ENCODE results near the gene TMEM259. TPM values are rescaled to one million over a fixed set of nuclear protein-coding genes. Genes with fewer than 3 reads are reported as not detected.

Gene TMEM259
- total RNA-seq, 1 experiment from 2014 or later = 155 TPM

DNA sequence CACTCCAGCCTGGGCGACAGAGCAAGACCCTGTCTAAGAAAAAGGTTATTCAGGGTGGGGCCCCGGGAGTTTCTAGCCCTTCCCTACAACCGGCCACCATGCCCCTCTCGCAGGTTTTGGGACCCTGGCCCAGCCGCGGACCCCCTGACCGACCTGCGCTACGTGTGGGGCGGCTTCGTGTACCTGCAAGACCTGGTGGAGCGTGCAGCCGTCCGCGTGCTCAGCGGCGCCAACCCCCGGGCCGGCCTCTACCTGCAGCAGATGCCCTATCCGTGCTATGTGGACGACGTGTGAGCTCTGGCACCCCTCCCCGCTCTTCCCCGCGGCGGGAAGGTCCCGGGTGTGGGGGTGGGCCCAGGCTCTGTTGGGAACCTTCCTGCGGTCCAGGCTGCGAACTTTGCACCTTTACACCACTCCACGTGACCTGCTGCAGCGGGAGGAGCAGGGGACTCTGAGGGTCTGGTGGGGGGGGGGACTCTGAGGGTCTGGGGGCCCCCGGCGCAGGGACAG, 25.2 kb upstream of the TMEM259 start:
- peaks cover 3% of the 10 kb centered on the region; the same call in 1 of the 2 replicates for H3K4me1 ChIP-seq (replicated peaks; ENCODE audit: insufficient read depth)
- intact Hi-C loops (cut with micrococcal nuclease; ENCODE audit: unreplicated experiment) = no loop called here
- H4K20me1 ChIP-seq (ENCODE audit: insufficient read depth) = no peaks in the 10 kb centered on the region
- H3K36me3 ChIP-seq (ENCODE audit: low read depth) = no peaks in the 10 kb centered on the region
- no peak for DNase-seq
- no peak for TF ChIP-seq EZH2 (IDR thresholded peaks at IDR 0.05; ENCODE audit: low read depth)
- no peak for TF ChIP-seq CTCF (conservative IDR thresholded peaks at IDR 0.05)
- H3K9me2 ChIP-seq (ENCODE audit: insufficient read depth) = no peaks in the 10 kb centered on the region
- no peak overlapping the region for H3K4me2 ChIP-seq
- CTCF ChIA-PET = interaction anchor here (0.5 kb wide), 1 partner anchor 89 kb away, joined by 5 read pairs; no protein-coding TSS in a partner anchor
- H3K27me3 ChIP-seq (ENCODE audit: insufficient read depth, low read depth) = no peaks in the 10 kb centered on the region
- POLR2A ChIA-PET (ENCODE audit: unreplicated experiment) = no interaction called here
- peaks cover 16% of the 10 kb centered on the region for H3F3A ChIP-seq (ENCODE audit: insufficient read depth, low read depth)
- H3K27ac ChIP-seq = no peak overlapping the region
- no peaks in the 10 kb centered on the region for H3K79me2 ChIP-seq (ENCODE audit: low read depth)
- H2AFZ ChIP-seq = no peak overlapping the region
- BruUV-seq (replicated peaks) = no TSS peak
- no peaks in the 10 kb centered on the region for H3K9me3 ChIP-seq (ENCODE audit: insufficient read depth, low read depth)
- H3K4me3 ChIP-seq = no peak overlapping the region

GRCh38 chr19:1045247-1045603, 24.3 kb upstream of the TMEM259 start:
- no peaks in the 10 kb centered on the region for H3K27me3 ChIP-seq (ENCODE audit: insufficient read depth, low read depth)
- peak; percentile 33 to 87 for DNase-seq
- H3K4me3 ChIP-seq = no peak overlapping the region
- no peaks in the 10 kb centered on the region for H4K20me1 ChIP-seq (ENCODE audit: insufficient read depth)
- peaks cover 10% of the 10 kb centered on the region; the same call in 1 of the 2 replicates for H3K4me1 ChIP-seq (replicated peaks; ENCODE audit: insufficient read depth)
- no TSS peak for BruUV-seq (replicated peaks)
- H3K9me3 ChIP-seq (ENCODE audit: insufficient read depth, low read depth) = no peaks in the 10 kb centered on the region
- no peaks in the 10 kb centered on the region for H3K9me2 ChIP-seq (ENCODE audit: insufficient read depth)
- no peak for TF ChIP-seq EZH2 (IDR thresholded peaks at IDR 0.05; ENCODE audit: low read depth)
- no peak for TF ChIP-seq CTCF (conservative IDR thresholded peaks at IDR 0.05)
- POLR2A ChIA-PET (ENCODE audit: unreplicated experiment) = no interaction called here
- H3K27ac ChIP-seq = no peak overlapping the region
- H2AFZ ChIP-seq = no peak overlapping the region
- no peak overlapping the region for H3K4me2 ChIP-seq
- H3K36me3 ChIP-seq (ENCODE audit: low read depth) = no peaks in the 10 kb centered on the region
- CTCF ChIA-PET = no interaction called here
- intact Hi-C loops (cut with micrococcal nuclease; ENCODE audit: unreplicated experiment) = no loop called here
- peaks cover 19% of the 10 kb centered on the region for H3F3A ChIP-seq (ENCODE audit: insufficient read depth, low read depth)
- H3K79me2 ChIP-seq (ENCODE audit: low read depth) = no peaks in the 10 kb centered on the region

- intact Hi-C loops (cut with micrococcal nuclease; ENCODE audit: unreplicated experiment) = no loop called here
- no peak for TF ChIP-seq CTCF (conservative IDR thresholded peaks at IDR 0.05)
- no peak for TF ChIP-seq EZH2 (IDR thresholded peaks at IDR 0.05; ENCODE audit: low read depth)
- Histone ChIP-seq H3K4me3 (no peak overlapping the region), H3F3A (ENCODE audit: insufficient read depth, low read depth) (peaks cover 33% of the 10 kb centered on the region), H3K4me1 (replicated peaks; ENCODE audit: insufficient read depth) (peaks cover 10% of the 10 kb centered on the region; the same call in 1 of the 2 replicates), H3K27me3 (ENCODE audit: insufficient read depth, low read depth) (no peaks in the 10 kb centered on the region), H3K27ac (no peak overlapping the region), H3K36me3 (ENCODE audit: low read depth) (no peaks in the 10 kb centered on the region), H3K9me3 (ENCODE audit: insufficient read depth, low read depth) (no peaks in the 10 kb centered on the region), H3K79me2 (ENCODE audit: low read depth) (no peaks in the 10 kb centered on the region), H3K9me2 (ENCODE audit: insufficient read depth) (no peaks in the 10 kb centered on the region), H3K4me2 (no peak overlapping the region), H4K20me1 (ENCODE audit: insufficient read depth) (no peaks in the 10 kb centered on the region), H2AFZ (no peak overlapping the region)
- no peak for DNase-seq
- ChIA-PET POLR2A (ENCODE audit: unreplicated experiment) (interaction anchor here (0.6 kb wide), 1 partner anchor 312 kb away, joined by 4 read pairs; a partner anchor contains a TSS), CTCF (no interaction called here)
- no TSS peak for BruUV-seq (replicated peaks)
Measured at GRCh38 chr19:1042689-1043511, 22.0 kb upstream of the TMEM259 start.
